Activated CD4-positive, alpha-beta T cell treated with anti-CD3 and anti-CD28 coated beads for 36 hours (primary cell): Measurements from ENCODE around the gene PRDM16. TPM values are rescaled to one million over a fixed set of nuclear protein-coding genes. Genes with fewer than 3 reads are reported as not detected.
A peak's percentile ranks its signal among the peaks of the same experiment; 100 is the strongest.

ENCODE experiments used
- ATAC-seq: fragments of 200-7000 bp; cut with Tn5 transposase; one replicate; pipeline ENCODE4 v1.10.0; 2021; ENCODE audit warnings: mild to moderate bottlenecking, moderate library complexity
- CTCF ChIA-PET: fragments of 350-600 bp; sonication (Branson Sonifier 250); formaldehyde crosslinking; loops from one replicate; lab custom pipeline; 2021; ENCODE audit warnings: antibody characterized with exemption; lab: Charles Lee
- POLR2A ChIA-PET: fragments of 350-600 bp; sonication (Branson Sonifier 250); formaldehyde crosslinking; loops from one replicate; lab custom pipeline; 2021; ENCODE audit warnings: antibody characterized with exemption, inconsistent platforms; lab: Charles Lee
- DNase-seq: peaks from one replicate; pipeline ENCODE4 v3.0.0-alpha.2; 2020
- H3K27ac Mint-ChIP-seq: one replicate; pipeline ENCODE4 v1.8.0; 2021; ENCODE audit warnings: mixed read lengths
- H3K27me3 Mint-ChIP-seq: one replicate; pipeline ENCODE4 v1.8.0; 2021; ENCODE audit warnings: mixed read lengths
- H3K36me3 Mint-ChIP-seq: one replicate; pipeline ENCODE4 v1.8.0; 2021; ENCODE audit warnings: low read depth, mixed read lengths
- H3K4me1 Mint-ChIP-seq: one replicate; pipeline ENCODE4 v1.8.0; 2021; ENCODE audit warnings: mixed read lengths
- H3K4me3 Mint-ChIP-seq: one replicate; pipeline ENCODE4 v1.8.0; 2021; ENCODE audit warnings: mild to moderate bottlenecking, moderate library complexity, mixed read lengths
- H3K9me3 Mint-ChIP-seq: one replicate; pipeline ENCODE4 v1.8.0; 2021; ENCODE audit warnings: low read depth, mixed read lengths
- intact Hi-C, 2 experiments: fragments of 100-400 bp; cut with DNase I in 1 of 2; cut with micrococcal nuclease in 1 of 2; formaldehyde crosslinking; loops; one replicate each; pipeline versions ENCODE4 v1.14.2 to v1.15.1; 2022 to 2024; cut with DNase I, micrococcal nuclease
- total RNA-seq, 2 experiments: library from RNA; stranded (reverse); gene quantifications; one replicate each; pipeline ENCODE4 v1.2.3, GENCODE V29; 2021

The PRDM16 gene
- total RNA-seq, 2 experiments from 2014 or later, result 0.32 TPM; not detected in 1

DNA sequence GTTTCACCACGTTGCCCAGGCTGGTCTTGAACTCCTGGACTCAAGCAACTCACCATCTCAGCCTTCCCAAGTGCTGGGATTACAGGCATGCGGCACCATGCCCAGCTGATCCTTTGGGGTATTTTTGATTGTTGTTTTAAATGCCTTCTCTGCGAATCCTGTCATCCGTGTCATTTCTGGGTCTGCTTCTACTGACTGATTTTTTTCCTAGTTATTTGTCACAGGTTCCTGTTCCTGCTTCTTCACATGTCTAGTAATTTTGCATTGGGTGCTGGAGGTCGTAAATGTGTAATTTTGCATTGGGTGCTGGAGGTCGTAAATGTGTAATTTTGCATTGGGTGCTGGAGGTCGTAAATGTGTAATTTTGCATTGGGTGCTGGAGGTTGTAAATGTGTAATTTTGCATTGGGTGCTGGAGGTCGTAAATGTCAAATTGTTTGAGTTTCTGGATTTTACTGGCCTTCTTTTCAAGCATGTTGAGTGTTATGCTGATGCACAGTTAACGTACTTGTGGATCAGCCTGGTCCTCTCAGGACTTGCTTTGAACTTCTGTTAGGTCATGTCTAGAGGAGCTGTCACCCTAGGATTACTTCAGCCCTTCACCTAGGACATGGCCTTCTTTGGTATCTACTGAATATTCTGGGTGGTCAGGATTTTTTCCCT is 381.3 kb downstream of the PRDM16 start:
- Mint-ChIP-seq H3K27ac (no peak overlapping the region), H3K4me1 (peaks cover 3% of the 10 kb centered on the region), H3K9me3 (peaks cover 4% of the 10 kb centered on the region), H3K27me3 (peaks cover 2% of the 10 kb centered on the region), H3K36me3 (no peaks in the 10 kb centered on the region), H3K4me3 (no peak overlapping the region)
- ATAC-seq (no peak), DNase-seq (no peak)
- intact Hi-C loops, result no loop called here
- ChIA-PET POLR2A (no interaction called here), CTCF (no interaction called here)

DNA sequence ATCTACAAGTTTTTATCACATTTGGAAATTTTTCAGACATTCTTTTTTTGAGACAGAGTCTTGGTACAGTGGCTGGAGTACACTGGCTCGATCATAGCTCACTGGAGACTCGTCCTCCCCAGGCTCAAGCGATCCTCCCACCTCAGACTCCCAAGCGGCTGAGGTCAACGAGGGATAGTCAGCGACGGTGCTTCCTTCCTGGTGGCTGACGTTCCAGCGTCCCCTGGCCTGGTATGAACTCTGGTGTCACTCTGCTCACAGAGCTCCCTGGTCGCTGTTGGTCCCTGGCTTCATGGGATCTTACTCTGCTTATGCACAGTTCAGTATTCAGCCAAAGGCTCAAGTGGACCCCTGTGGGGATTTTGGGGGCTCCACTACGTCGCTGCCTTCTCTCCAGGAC is 382.0 kb downstream of the PRDM16 start:
- intact Hi-C loops, result no loop called here
- no peak overlapping the region for H3K27ac Mint-ChIP-seq
- H3K4me3 Mint-ChIP-seq, result no peak overlapping the region
- peaks cover 2% of the 10 kb centered on the region for H3K27me3 Mint-ChIP-seq
- ATAC-seq (no peak), DNase-seq (no peak)
- peaks cover 3% of the 10 kb centered on the region for H3K4me1 Mint-ChIP-seq
- peaks cover 2% of the 10 kb centered on the region for H3K9me3 Mint-ChIP-seq
- no peaks in the 10 kb centered on the region for H3K36me3 Mint-ChIP-seq
- ChIA-PET CTCF (interaction anchor here (0.6 kb wide), 1 partner anchor 168 kb away, joined by 4 read pairs; no protein-coding TSS in a partner anchor), POLR2A (no interaction called here)

DNA sequence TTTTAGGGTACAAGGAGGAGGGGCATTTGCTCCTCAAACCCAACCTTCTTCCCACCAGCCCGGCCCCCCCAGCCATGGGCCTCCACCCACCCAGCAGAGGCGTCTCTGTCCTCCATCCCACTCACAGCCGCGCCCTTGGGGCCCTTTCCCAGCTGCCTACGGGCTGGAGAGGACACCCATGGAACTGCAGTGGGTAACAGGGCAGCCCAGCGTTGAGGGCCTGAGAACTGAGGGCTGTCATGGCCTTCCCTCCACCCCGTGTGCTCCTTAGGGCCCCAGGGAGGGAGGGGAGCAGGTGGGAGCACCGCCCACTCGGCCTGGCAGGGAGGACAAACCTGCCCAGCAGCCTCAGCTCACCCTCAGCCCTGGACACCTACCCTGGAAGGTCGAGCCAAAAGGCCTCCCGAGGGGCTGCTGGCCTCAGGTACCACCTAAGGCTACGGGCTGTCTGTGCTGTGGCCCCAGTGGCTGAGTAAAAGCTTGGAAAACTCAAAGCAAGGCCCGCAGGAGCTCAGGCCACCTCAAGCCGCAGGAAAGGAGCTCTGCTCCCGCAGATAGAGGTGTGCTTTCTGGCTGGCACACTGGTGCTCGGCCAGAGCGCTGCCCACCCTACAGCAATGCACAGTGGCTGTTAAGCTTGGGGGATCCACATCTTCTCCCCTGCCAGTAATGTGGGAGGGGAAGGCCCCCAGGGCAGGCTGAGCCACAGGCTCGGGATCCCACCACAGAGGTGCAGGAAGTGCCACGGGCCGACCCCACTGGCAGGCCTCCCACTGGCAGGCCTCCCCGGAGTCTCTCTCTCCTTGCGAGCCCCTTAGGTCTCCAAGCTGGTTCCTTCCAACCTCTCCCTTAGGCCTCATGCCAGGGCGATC is 383.2 kb downstream of the PRDM16 start:
- ATAC-seq (no peak), DNase-seq (no peak)
- intact Hi-C loops, result loop anchor here in 1 of 2 experiments (2.0 kb wide), 1 partner anchor 167 kb away; no protein-coding TSS in a partner anchor
- Mint-ChIP-seq H3K9me3 (no peaks in the 10 kb centered on the region), H3K4me1 (peaks cover 3% of the 10 kb centered on the region), H3K27ac (no peak overlapping the region), H3K4me3 (no peak overlapping the region), H3K27me3 (peaks cover 2% of the 10 kb centered on the region), H3K36me3 (no peaks in the 10 kb centered on the region)
- ChIA-PET POLR2A (no interaction called here), CTCF (interaction anchor here (0.6 to 3.7 kb wide), 17 partner anchors 8 to 1037 kb away, joined by 3 to 32 read pairs (median 4); no protein-coding TSS in a partner anchor)

DNA sequence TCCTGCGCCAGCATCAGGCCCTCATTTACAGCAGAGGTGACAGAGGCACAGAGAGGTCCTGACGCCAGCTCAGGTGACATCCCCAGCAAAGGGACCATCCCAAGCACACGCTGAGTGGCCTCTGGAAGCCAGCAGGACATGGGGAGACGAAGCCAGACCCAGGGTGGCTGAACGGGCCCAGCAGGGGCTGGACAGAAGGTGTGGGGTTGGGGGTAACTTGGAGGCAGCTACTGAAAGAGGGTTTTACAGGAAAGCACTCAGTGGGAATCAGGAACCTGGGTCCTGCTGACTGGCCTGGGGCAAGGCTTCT is 383.8 kb downstream of the PRDM16 start:
- intact Hi-C loops, result loop anchor here (1.0 to 2.0 kb wide), 5 partner anchors 30 to 271 kb away; no protein-coding TSS in a partner anchor
- ChIA-PET CTCF (interaction anchor here (0.6 to 3.7 kb wide), 18 partner anchors 9 to 1037 kb away, joined by 3 to 32 read pairs (median 4); no protein-coding TSS in a partner anchor), POLR2A (no interaction called here)
- Mint-ChIP-seq H3K9me3 (no peaks in the 10 kb centered on the region), H3K27me3 (peaks cover 2% of the 10 kb centered on the region), H3K4me3 (no peak overlapping the region), H3K4me1 (peaks cover 3% of the 10 kb centered on the region), H3K36me3 (no peaks in the 10 kb centered on the region), H3K27ac (no peak overlapping the region)
- ATAC-seq (no peak), DNase-seq (no peak)

DNA sequence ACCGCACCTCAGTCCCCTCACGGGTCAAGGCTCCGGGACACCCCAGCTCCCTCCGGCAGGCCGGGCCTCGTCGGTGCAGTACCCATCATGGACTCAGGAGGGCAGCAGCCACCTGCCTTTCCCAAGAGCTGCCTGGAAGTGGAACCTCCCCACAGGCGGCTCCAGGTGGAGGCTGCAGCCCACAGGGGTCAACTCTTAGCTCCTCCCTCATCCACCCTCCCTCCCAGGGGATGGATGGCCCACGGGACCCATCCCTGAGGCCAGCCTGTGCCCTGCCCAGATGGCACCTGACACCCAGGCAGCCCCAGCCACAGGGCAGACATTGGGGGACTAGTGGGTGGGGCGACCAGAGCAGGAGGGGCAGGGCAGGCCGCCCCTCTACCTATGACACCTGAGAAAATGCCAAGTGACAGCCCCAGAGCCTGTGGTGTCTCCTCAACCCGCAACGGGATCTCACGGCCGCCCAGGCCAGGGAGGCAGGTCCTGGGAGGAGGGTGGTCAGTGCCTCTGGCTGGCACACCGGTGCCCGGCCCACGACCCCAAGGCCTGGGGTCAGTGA is 384.3 kb downstream of the PRDM16 start:
- ChIA-PET POLR2A (no interaction called here), CTCF (interaction anchor here (0.6 to 3.7 kb wide), 19 partner anchors 9 to 1038 kb away, joined by 3 to 32 read pairs (median 4); no protein-coding TSS in a partner anchor)
- peak; percentile 87 for DNase-seq
- H3K9me3 Mint-ChIP-seq, result no peaks in the 10 kb centered on the region
- H3K27ac Mint-ChIP-seq, result no peak overlapping the region
- intact Hi-C loops, result loop anchor here (1.0 to 2.0 kb wide), 5 partner anchors 30 to 271 kb away; no protein-coding TSS in a partner anchor
- no peak overlapping the region for H3K4me3 Mint-ChIP-seq
- peak; percentile 89 for ATAC-seq
- peaks cover 3% of the 10 kb centered on the region for H3K4me1 Mint-ChIP-seq
- H3K36me3 Mint-ChIP-seq, result no peaks in the 10 kb centered on the region
- peaks cover 2% of the 10 kb centered on the region for H3K27me3 Mint-ChIP-seq

DNA sequence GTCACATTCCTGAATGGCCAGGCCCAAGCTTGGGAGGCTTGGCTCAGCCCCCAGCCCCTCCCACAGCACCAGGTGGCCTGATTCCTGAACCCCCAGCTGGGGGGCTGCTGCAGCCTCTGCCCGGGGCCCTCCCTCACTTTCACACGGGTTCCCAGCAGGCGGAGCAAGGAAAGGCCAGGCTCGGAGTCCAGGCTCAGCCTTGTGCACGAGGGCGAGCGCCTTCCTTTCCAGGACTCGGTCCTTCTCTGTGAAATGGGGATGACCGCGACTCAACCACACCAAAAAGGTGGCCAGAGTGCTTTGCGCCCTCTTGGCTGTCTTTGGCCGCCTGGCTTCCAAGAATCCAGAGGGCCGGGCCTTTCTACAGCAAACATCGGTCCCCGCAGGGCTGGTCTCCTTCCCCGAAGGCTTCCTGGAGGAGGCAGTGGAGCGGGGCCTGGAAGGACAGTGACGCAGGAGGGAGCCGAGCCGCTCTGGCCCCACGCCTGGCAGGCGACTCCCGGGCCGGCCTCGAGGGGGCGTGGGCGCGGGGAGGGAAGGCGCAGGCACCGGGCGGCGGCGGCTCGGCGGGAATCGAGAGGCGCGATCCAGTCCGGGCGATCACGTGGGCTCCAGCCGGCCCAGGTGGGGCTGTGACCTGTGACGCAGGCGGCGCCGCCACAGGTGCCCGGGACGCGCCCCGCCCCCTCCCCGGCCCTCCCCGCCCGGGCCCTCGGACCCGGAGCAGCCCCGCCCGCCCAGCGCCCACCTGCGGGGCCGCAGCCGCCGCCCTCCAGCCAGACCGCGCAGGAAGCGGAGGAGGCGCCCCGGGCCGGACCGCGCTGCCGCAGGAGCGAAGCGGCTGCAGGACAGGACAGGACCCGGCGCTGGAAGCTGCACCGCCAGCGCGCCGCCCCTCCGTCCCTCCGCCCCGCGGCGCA is 385.1 kb downstream of the PRDM16 start, which contains the start of gene ARHGEF16:
TSS of gene ARHGEF16 (plus strand) at position 775 of the 920 bp plus-strand sequence. CDS start 8,420 bp downstream, outside the sequence.
- peak; percentile 59 for DNase-seq
- Mint-ChIP-seq H3K27ac (no peak within 1 kb of the TSS), H3K27me3 (peaks cover 2% of the 10 kb centered on the region), H3K36me3 (no peaks in the 10 kb centered on the region), H3K4me1 (peaks cover 3% of the 10 kb centered on the region), H3K9me3 (no peaks in the 10 kb centered on the region), H3K4me3 (peak within 1 kb of the TSS; percentile 12)
- intact Hi-C loops, result loop anchor here (1.0 to 2.0 kb wide), 5 partner anchors 29 to 270 kb away; no protein-coding TSS in a partner anchor
- CTCF ChIA-PET, result interaction anchor here (0.6 to 3.7 kb wide), 11 partner anchors 9 to 1074 kb away, joined by 3 to 32 read pairs (median 4); no protein-coding TSS in a partner anchor
- POLR2A ChIA-PET, result no interaction called here
- peak; percentile 60 for ATAC-seq

DNA sequence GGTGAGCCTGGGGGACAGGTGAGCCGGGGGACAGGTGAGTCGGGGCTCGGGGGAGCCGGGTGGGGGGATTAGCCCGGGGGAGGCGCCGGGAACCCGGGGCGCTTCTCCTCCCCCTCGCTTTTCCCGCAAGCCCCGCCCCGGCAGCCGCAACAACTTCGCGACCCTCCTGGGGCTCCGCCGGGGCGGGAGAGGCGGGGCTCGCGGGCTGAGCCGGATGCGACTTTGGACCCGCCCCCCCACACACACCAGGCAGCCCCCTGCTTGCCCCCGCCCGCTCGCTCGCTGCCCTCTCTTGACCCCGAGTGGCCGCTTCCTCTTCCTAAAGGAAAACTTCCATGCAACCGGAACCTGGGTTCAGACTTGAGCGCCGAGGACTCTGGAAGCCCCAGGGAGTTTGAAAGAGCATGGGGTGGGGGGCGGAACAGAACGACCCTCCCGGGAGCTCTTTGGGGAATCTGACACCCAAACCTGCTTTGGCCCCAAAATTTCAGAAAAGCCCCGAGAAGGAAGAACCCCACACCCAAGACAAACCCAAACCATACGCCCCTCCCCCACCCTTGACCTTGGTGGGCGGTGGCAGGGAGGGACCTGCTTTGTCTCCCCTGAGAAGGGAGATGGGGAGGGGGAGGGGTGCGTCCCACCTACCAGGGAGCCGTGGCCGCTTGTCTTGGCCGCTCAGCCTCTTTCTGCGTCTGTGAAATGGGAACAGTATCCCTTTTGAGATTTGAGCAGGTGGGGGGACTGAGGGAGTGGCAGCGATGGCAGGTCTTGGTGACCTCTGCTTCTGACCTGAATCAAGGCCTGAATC is 386.0 kb downstream of the PRDM16 start:
- POLR2A ChIA-PET, result no interaction called here
- ATAC-seq, result no peak
- peaks cover 3% of the 10 kb centered on the region for H3K4me1 Mint-ChIP-seq
- CTCF ChIA-PET, result interaction anchor here (0.6 to 3.7 kb wide), 2 partner anchors 165 to 1075 kb away, joined by 4 to 32 read pairs; no protein-coding TSS in a partner anchor
- no peaks in the 10 kb centered on the region for H3K9me3 Mint-ChIP-seq
- peaks cover 2% of the 10 kb centered on the region for H3K27me3 Mint-ChIP-seq
- no peak overlapping the region for H3K27ac Mint-ChIP-seq
- no peak for DNase-seq
- H3K36me3 Mint-ChIP-seq, result no peaks in the 10 kb centered on the region
- intact Hi-C loops, result no loop called here
- peak overlapping the region; percentile 12 for H3K4me3 Mint-ChIP-seq

DNA sequence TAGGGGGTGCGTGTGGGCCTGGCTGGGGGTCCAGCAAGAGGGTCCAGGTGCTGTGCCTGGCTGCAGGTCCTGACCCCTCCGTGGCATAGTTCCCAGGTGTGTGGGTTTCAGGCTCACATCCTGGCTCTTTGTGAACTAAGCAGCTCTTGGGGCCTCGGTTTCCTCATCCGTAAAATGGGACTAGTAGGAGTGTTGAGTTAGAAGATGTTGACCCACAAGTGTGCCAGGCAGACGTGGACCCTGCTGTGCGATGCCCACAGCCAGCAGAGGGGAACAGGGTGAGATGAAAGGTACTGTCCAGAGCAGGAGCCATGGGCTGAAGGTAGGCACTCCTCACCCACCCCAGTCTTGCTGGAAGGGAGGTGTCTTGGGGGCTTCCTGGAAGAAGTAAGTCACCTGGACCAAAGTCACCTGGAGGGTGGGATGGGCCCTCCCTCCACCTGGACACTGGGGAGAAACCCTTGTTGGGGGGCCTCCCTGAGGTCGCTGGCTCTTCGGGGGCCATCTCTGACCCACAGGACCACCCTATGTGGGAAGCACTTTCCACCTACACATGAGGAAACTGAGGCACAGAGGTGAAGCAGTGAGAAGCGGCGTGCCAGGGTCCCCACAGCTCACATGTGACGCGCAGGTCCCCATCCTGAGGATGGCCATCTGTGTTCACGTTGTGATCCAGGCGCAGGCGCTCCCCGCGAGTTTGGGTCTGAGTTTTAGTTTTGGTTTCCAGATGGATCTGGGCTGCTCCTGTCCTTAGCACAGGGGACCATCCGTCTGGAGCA is 386.9 kb downstream of the PRDM16 start:
- no peak overlapping the region for H3K27ac Mint-ChIP-seq
- no peaks in the 10 kb centered on the region for H3K9me3 Mint-ChIP-seq
- intact Hi-C loops, result no loop called here
- H3K4me1 Mint-ChIP-seq, result peaks cover 3% of the 10 kb centered on the region
- peak overlapping the region; percentile 12 for H3K4me3 Mint-ChIP-seq
- DNase-seq, result no peak
- ATAC-seq, result no peak
- CTCF ChIA-PET, result interaction anchor here (3.7 kb wide), 1 partner anchor 164 kb away, joined by 32 read pairs; no protein-coding TSS in a partner anchor
- POLR2A ChIA-PET, result no interaction called here
- H3K27me3 Mint-ChIP-seq, result no peaks in the 10 kb centered on the region
- H3K36me3 Mint-ChIP-seq, result no peaks in the 10 kb centered on the region

DNA sequence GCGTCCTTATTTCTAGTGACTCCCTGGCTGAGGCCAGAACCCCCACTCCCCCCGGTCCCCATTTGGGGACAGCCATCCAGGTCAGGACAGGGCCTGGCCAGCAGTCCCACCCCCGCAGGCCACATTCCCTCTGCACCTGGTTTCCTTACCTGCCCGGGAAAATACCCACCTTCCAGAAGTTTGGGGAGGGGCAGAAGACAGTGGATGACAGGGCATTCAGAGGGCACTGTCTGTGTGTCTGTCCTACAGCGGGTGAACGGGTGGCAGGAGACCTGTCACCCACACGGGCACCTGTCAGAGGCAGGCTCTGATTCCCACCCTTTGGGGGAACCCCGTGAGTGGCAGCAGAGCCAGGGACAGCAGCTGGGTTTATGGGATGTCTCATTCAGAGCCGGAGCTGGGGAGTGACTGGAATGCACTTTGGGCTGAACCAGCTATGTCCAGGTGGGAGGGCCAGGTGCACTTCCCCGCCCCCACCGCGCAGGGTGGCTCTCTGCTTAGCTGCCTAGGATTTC is 387.5 kb downstream of the PRDM16 start:
- H3K27me3 Mint-ChIP-seq, result no peaks in the 10 kb centered on the region
- H3K4me1 Mint-ChIP-seq, result peaks cover 3% of the 10 kb centered on the region
- intact Hi-C loops, result no loop called here
- H3K36me3 Mint-ChIP-seq, result no peaks in the 10 kb centered on the region
- no peak for DNase-seq
- CTCF ChIA-PET, result no interaction called here
- H3K27ac Mint-ChIP-seq, result no peak overlapping the region
- ATAC-seq, result no peak
- POLR2A ChIA-PET, result no interaction called here
- no peaks in the 10 kb centered on the region for H3K9me3 Mint-ChIP-seq
- no peak overlapping the region for H3K4me3 Mint-ChIP-seq
